ENCODE data around the gene KCNIP2.

KCNIP2 gene

GRCh38 chr10:101881036-101881774 lies 37.6 kb upstream of the KCNIP2 start:
- H3K27me3 ChIP-seq (ENCODE audit: insufficient read depth, insufficient read length) = no peaks in the 10 kb centered on the region

DNA sequence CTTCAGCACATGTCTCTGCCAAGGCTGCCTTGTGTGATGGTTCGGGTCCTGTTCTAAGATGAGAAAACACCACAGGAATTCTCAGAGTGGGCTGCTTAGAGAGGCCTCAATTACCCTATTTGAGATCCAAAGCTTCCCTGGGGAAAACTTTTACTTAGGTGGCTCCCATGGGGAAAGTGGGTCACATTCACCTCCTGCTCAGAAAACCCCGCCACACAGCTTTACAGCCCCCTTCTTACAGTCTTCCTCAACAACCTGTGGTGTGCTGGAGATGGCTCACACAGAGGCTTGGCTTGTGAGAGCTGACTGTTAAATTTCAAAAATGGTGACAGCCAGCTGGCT lies 36.6 kb upstream of the KCNIP2 start:
- Histone ChIP-seq H3K27me3 (ENCODE audit: insufficient read depth, insufficient read length) (no peaks in the 10 kb centered on the region), H3K9ac (ENCODE audit: insufficient read length, low read depth) (no peak overlapping the region), H3K4me3 (ENCODE audit: insufficient read length, low read depth) (no peak overlapping the region), H3K36me3 (ENCODE audit: insufficient read depth, insufficient read length, low read length) (no peaks in the 10 kb centered on the region), H3K4me1 (ENCODE audit: insufficient read depth, insufficient read length) (peaks cover 6% of the 10 kb centered on the region), H3K9me3 (ENCODE audit: insufficient read depth, low read length) (no peaks in the 10 kb centered on the region)
- no peak for DNase-seq (ENCODE audit: low read depth, low spot score)
- TF ChIP-seq YY1 (IDR thresholded peaks at IDR 0.05; ENCODE audit: insufficient read depth, insufficient read length) (no peak), ZNF274 (IDR thresholded peaks at IDR 0.05; ENCODE audit: low read depth, low read length) (no peak), SUZ12 (IDR thresholded peaks at IDR 0.05; ENCODE audit: extremely low read depth, insufficient read depth, insufficient read length) (no peak)

More at GRCh38 chr10:101881036-101881774, 37.6 kb upstream of the KCNIP2 start:
- Histone ChIP-seq H3K9me3 (ENCODE audit: insufficient read depth, low read length) (no peaks in the 10 kb centered on the region), H3K9ac (ENCODE audit: insufficient read length, low read depth) (no peak overlapping the region), H3K4me1 (ENCODE audit: insufficient read depth, insufficient read length) (peaks cover 6% of the 10 kb centered on the region), H3K36me3 (ENCODE audit: insufficient read depth, insufficient read length, low read length) (no peaks in the 10 kb centered on the region), H3K4me3 (ENCODE audit: insufficient read length, low read depth) (no peak overlapping the region)
- no peak for DNase-seq (ENCODE audit: low read depth, low spot score)
- TF ChIP-seq SUZ12 (IDR thresholded peaks at IDR 0.05; ENCODE audit: extremely low read depth, insufficient read depth, insufficient read length) = no peak
- TF ChIP-seq ZNF274 (IDR thresholded peaks at IDR 0.05; ENCODE audit: low read depth, low read length) = no peak
- no peak for TF ChIP-seq YY1 (IDR thresholded peaks at IDR 0.05; ENCODE audit: insufficient read depth, insufficient read length)

- no peak overlapping the region for H3K9ac ChIP-seq (ENCODE audit: insufficient read length, low read depth)
- no peaks in the 10 kb centered on the region for H3K27me3 ChIP-seq (ENCODE audit: insufficient read depth, insufficient read length)
- no peaks in the 10 kb centered on the region for H3K9me3 ChIP-seq (ENCODE audit: insufficient read depth, low read length)
- H3K36me3 ChIP-seq (ENCODE audit: insufficient read depth, insufficient read length, low read length) = no peaks in the 10 kb centered on the region
- peaks cover 6% of the 10 kb centered on the region for H3K4me1 ChIP-seq (ENCODE audit: insufficient read depth, insufficient read length)
- TF ChIP-seq SUZ12 (IDR thresholded peaks at IDR 0.05; ENCODE audit: extremely low read depth, insufficient read depth, insufficient read length) (no peak), YY1 (IDR thresholded peaks at IDR 0.05; ENCODE audit: insufficient read depth, insufficient read length) (no peak), ZNF274 (IDR thresholded peaks at IDR 0.05; ENCODE audit: low read depth, low read length) (no peak)
- DNase-seq (ENCODE audit: low read depth, low spot score) = no peak
- no peak overlapping the region for H3K4me3 ChIP-seq (ENCODE audit: insufficient read length, low read depth)
Measured at GRCh38 chr10:101879456-101880231, 36.0 kb upstream of the KCNIP2 start.

GRCh38 chr10:101878869-101879268 lies 35.3 kb upstream of the KCNIP2 start:
- DNase-seq (ENCODE audit: low read depth, low spot score) = no peak

DNA sequence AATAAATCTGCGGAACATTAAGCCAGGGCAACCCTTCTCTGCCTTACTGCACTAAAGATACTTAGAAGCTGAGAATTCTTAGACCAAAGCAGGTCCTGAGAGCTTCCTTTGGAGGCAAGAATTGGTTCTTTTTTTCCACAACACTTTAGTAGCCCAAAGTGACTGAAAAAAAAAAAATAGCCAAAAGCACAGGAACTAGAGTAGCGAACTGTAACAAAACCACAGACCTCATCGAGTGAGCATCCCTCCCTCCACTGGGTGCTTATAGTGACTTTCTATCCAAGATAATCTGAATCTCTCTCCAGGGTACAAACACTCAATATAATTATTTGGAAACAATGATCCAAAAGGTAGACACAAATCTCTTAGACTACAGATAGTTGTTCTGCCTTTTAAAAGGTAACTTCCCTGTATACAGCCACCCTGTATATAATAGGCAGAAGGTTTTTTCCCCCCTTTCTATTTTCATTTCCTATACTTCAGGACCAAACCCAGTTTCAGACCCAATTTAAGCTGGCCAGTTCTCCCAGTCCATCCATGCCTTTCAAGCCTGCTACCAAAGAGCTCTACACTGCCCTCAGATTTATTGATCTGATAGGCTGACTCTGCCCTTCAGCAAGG lies 31.6 kb upstream of the KCNIP2 start:
- no peak for TF ChIP-seq ZNF274 (IDR thresholded peaks at IDR 0.05; ENCODE audit: low read depth, low read length)
- no peak for TF ChIP-seq SUZ12 (IDR thresholded peaks at IDR 0.05; ENCODE audit: extremely low read depth, insufficient read depth, insufficient read length)
- no peak for TF ChIP-seq YY1 (IDR thresholded peaks at IDR 0.05; ENCODE audit: insufficient read depth, insufficient read length)
- no peaks in the 10 kb centered on the region for H3K36me3 ChIP-seq (ENCODE audit: insufficient read depth, insufficient read length, low read length)
- peaks cover 4% of the 10 kb centered on the region for H3K4me1 ChIP-seq (ENCODE audit: insufficient read depth, insufficient read length)
- no peaks in the 10 kb centered on the region for H3K27me3 ChIP-seq (ENCODE audit: insufficient read depth, insufficient read length)
- no peaks in the 10 kb centered on the region for H3K9me3 ChIP-seq (ENCODE audit: insufficient read depth, low read length)
- no peak overlapping the region for H3K4me3 ChIP-seq (ENCODE audit: insufficient read length, low read depth)
- H3K9ac ChIP-seq (ENCODE audit: insufficient read length, low read depth) = no peak overlapping the region
- no peak for DNase-seq (ENCODE audit: low read depth, low spot score)

More at GRCh38 chr10:101878869-101879268, 35.3 kb upstream of the KCNIP2 start:
- Histone ChIP-seq H3K9ac (ENCODE audit: insufficient read length, low read depth) (no peak overlapping the region), H3K4me1 (ENCODE audit: insufficient read depth, insufficient read length) (peaks cover 8% of the 10 kb centered on the region), H3K9me3 (ENCODE audit: insufficient read depth, low read length) (no peaks in the 10 kb centered on the region), H3K4me3 (ENCODE audit: insufficient read length, low read depth) (no peak overlapping the region), H3K27me3 (ENCODE audit: insufficient read depth, insufficient read length) (no peaks in the 10 kb centered on the region), H3K36me3 (ENCODE audit: insufficient read depth, insufficient read length, low read length) (no peaks in the 10 kb centered on the region)
- TF ChIP-seq SUZ12 (IDR thresholded peaks at IDR 0.05; ENCODE audit: extremely low read depth, insufficient read depth, insufficient read length) (no peak), ZNF274 (IDR thresholded peaks at IDR 0.05; ENCODE audit: low read depth, low read length) (no peak), YY1 (IDR thresholded peaks at IDR 0.05; ENCODE audit: insufficient read depth, insufficient read length) (no peak)

- Histone ChIP-seq H3K9me3 (ENCODE audit: insufficient read depth, low read length) (no peaks in the 10 kb centered on the region), H3K4me3 (ENCODE audit: insufficient read length, low read depth) (no peak overlapping the region), H3K4me1 (ENCODE audit: insufficient read depth, insufficient read length) (peaks cover 2% of the 10 kb centered on the region), H3K36me3 (ENCODE audit: insufficient read depth, insufficient read length, low read length) (no peaks in the 10 kb centered on the region), H3K27me3 (ENCODE audit: insufficient read depth, insufficient read length) (no peaks in the 10 kb centered on the region), H3K9ac (ENCODE audit: insufficient read length, low read depth) (no peak overlapping the region)
- no peak for DNase-seq (ENCODE audit: low read depth, low spot score)
- TF ChIP-seq ZNF274 (IDR thresholded peaks at IDR 0.05; ENCODE audit: low read depth, low read length) (no peak), YY1 (IDR thresholded peaks at IDR 0.05; ENCODE audit: insufficient read depth, insufficient read length) (no peak), SUZ12 (IDR thresholded peaks at IDR 0.05; ENCODE audit: extremely low read depth, insufficient read depth, insufficient read length) (no peak)
Measured at GRCh38 chr10:101874252-101874651, 30.7 kb upstream of the KCNIP2 start.

- Histone ChIP-seq H3K9ac (ENCODE audit: insufficient read length, low read depth) (no peak overlapping the region), H3K4me1 (ENCODE audit: insufficient read depth, insufficient read length) (no peaks in the 10 kb centered on the region), H3K4me3 (ENCODE audit: insufficient read length, low read depth) (no peak overlapping the region), H3K27me3 (ENCODE audit: insufficient read depth, insufficient read length) (no peaks in the 10 kb centered on the region), H3K9me3 (ENCODE audit: insufficient read depth, low read length) (no peaks in the 10 kb centered on the region), H3K36me3 (ENCODE audit: insufficient read depth, insufficient read length, low read length) (no peaks in the 10 kb centered on the region)
- TF ChIP-seq SUZ12 (IDR thresholded peaks at IDR 0.05; ENCODE audit: extremely low read depth, insufficient read depth, insufficient read length) = no peak
- no peak for TF ChIP-seq ZNF274 (IDR thresholded peaks at IDR 0.05; ENCODE audit: low read depth, low read length)
- no peak for TF ChIP-seq YY1 (IDR thresholded peaks at IDR 0.05; ENCODE audit: insufficient read depth, insufficient read length)
- no peak for DNase-seq (ENCODE audit: low read depth, low spot score)
Measured at GRCh38 chr10:101867931-101868330, 24.3 kb upstream of the KCNIP2 start.
